ENCODE measurements around the gene LRP1B. TPM values are rescaled to one million over a fixed set of nuclear protein-coding genes. Genes with fewer than 3 reads are reported as not detected.

LRP1B gene
- total and polyA plus RNA-seq, 2 of the 8 experiments (the other 6 are each of a cell fraction or from before 2014, with no cell fraction given), result 0.03 TPM; not detected in 1

DNA sequence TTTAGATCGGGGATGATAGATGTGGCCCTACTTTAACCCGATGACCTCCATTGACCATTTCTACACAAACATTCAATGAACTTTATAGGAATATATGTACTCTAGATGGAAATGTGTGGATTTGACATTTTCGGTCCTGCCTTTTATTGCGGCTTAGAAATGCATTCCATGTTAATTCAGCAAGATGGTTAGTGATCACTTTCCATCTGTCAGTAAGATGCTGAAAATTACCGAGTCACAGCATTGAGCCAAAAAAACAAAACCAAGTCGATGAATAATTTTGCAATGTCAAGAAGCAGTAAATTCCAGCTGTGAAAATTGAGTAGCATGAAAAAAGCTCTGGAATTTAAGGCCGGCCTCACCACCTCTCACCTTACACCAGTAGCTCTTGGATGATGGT is 1708.1 kb downstream of the LRP1B start (continued):
- TF ChIP-seq, protein P1, sequence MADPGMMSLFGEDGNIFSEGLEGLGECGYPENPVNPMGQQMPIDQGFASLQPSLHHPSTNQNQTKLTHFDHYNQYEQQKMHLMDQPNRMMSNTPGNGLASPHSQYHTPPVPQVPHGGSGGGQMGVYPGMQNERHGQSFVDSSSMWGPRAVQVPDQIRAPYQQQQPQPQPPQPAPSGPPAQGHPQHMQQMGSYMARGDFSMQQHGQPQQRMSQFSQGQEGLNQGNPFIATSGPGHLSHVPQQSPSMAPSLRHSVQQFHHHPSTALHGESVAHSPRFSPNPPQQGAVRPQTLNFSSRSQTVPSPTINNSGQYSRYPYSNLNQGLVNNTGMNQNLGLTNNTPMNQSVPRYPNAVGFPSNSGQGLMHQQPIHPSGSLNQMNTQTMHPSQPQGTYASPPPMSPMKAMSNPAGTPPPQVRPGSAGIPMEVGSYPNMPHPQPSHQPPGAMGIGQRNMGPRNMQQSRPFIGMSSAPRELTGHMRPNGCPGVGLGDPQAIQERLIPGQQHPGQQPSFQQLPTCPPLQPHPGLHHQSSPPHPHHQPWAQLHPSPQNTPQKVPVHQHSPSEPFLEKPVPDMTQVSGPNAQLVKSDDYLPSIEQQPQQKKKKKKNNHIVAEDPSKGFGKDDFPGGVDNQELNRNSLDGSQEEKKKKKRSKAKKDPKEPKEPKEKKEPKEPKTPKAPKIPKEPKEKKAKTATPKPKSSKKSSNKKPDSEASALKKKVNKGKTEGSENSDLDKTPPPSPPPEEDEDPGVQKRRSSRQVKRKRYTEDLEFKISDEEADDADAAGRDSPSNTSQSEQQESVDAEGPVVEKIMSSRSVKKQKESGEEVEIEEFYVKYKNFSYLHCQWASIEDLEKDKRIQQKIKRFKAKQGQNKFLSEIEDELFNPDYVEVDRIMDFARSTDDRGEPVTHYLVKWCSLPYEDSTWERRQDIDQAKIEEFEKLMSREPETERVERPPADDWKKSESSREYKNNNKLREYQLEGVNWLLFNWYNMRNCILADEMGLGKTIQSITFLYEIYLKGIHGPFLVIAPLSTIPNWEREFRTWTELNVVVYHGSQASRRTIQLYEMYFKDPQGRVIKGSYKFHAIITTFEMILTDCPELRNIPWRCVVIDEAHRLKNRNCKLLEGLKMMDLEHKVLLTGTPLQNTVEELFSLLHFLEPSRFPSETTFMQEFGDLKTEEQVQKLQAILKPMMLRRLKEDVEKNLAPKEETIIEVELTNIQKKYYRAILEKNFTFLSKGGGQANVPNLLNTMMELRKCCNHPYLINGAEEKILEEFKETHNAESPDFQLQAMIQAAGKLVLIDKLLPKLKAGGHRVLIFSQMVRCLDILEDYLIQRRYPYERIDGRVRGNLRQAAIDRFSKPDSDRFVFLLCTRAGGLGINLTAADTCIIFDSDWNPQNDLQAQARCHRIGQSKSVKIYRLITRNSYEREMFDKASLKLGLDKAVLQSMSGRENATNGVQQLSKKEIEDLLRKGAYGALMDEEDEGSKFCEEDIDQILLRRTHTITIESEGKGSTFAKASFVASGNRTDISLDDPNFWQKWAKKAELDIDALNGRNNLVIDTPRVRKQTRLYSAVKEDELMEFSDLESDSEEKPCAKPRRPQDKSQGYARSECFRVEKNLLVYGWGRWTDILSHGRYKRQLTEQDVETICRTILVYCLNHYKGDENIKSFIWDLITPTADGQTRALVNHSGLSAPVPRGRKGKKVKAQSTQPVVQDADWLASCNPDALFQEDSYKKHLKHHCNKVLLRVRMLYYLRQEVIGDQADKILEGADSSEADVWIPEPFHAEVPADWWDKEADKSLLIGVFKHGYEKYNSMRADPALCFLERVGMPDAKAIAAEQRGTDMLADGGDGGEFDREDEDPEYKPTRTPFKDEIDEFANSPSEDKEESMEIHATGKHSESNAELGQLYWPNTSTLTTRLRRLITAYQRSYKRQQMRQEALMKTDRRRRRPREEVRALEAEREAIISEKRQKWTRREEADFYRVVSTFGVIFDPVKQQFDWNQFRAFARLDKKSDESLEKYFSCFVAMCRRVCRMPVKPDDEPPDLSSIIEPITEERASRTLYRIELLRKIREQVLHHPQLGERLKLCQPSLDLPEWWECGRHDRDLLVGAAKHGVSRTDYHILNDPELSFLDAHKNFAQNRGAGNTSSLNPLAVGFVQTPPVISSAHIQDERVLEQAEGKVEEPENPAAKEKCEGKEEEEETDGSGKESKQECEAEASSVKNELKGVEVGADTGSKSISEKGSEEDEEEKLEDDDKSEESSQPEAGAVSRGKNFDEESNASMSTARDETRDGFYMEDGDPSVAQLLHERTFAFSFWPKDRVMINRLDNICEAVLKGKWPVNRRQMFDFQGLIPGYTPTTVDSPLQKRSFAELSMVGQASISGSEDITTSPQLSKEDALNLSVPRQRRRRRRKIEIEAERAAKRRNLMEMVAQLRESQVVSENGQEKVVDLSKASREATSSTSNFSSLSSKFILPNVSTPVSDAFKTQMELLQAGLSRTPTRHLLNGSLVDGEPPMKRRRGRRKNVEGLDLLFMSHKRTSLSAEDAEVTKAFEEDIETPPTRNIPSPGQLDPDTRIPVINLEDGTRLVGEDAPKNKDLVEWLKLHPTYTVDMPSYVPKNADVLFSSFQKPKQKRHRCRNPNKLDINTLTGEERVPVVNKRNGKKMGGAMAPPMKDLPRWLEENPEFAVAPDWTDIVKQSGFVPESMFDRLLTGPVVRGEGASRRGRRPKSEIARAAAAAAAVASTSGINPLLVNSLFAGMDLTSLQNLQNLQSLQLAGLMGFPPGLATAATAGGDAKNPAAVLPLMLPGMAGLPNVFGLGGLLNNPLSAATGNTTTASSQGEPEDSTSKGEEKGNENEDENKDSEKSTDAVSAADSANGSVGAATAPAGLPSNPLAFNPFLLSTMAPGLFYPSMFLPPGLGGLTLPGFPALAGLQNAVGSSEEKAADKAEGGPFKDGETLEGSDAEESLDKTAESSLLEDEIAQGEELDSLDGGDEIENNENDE (IDR thresholded peaks at IDR 0.05; ENCODE audit: insufficient replicate concordance, low read length), result no peak
- TF ChIP-seq MAFK (IDR thresholded peaks at IDR 0.05; ENCODE audit: low read depth, low read length) (no peak), NANOG (IDR thresholded peaks at IDR 0.05; ENCODE audit: insufficient read depth, low read depth, low read length, poor library complexity, severe bottlenecking) (no peak), YY1 (IDR thresholded peaks at IDR 0.05; ENCODE audit: low read depth, low read length) (no peak), GABPA (IDR thresholded peaks at IDR 0.05; ENCODE audit: borderline replicate concordance, insufficient read depth, low read length) (no peak), TAF7 (optimal IDR thresholded peaks at IDR 0.05; ENCODE audit: borderline replicate concordance, low read depth, low read length) (no peak)

Measured in H1 (cell line).